GM23248 (cell line): ENCODE data around the gene PASD1.

Source experiments
- EZH2 ChIP-seq: fragments of 200-600 bp; sonication (generic); IDR thresholded peaks from 2 replicates; pipeline ENCODE4 v1.6.1; 2018; ENCODE audit warnings: antibody characterized with exemption, mild to moderate bottlenecking; ENCODE audit not compliant: insufficient read depth, poor library complexity, severe bottlenecking
- EZH2phosphoT487 ChIP-seq: fragments of 200-600 bp; sonication (generic); IDR thresholded peaks from 2 replicates; pipeline ENCODE4 v1.6.1; 2018; ENCODE audit warnings: antibody characterized with exemption, moderate library complexity, mild to moderate bottlenecking, low read depth; ENCODE audit not compliant: insufficient read depth

- TF ChIP-seq EZH2 (no peak), EZH2phosphoT487 (no peak)
Measured at GRCh38 chrX:151694661-151695582, 131.4 kb downstream of the PASD1 start, which contains the start of gene PRRG3.
